Prostate gland (tissue), 2 donors: ENCODE data around the gene VAMP5. TPM values are rescaled to one million over a fixed set of nuclear protein-coding genes. Genes with fewer than 3 reads are reported as not detected.
"Not testable (repeated sequence)": the region's sequence is repeated elsewhere in the genome, so short reads cannot be mapped to it uniquely, and the experiment has no call there.

ENCODE experiments used
- DNase-seq: peaks from one replicate; pipeline ENCODE4 v3.0.0-alpha.2; 2019; ENCODE audit warnings: low spot score
- H3K27ac ChIP-seq, 2 donors: fragments of 200-600 bp; sonication (generic); 2 replicates each; pipeline ENCODE4 v1.5.1; 2017 to 2019
- H3K27me3 ChIP-seq: fragments of 200-600 bp; sonication (generic); replicated peaks from 2 replicates; pipeline ENCODE4 v1.5.1; 2019; ENCODE audit not compliant: insufficient read depth
- H3K36me3 ChIP-seq, 2 donors: fragments of 200-600 bp; sonication (generic); 1 replicate in 1 of 2; 2 replicates in 1 of 2; pipeline versions ENCODE4 v1.5.1 to v1.8.1; 2017 to 2019
- H3K4me1 ChIP-seq: fragments of 200-600 bp; sonication (generic); replicated peaks from 2 replicates; pipeline ENCODE4 v1.5.1; 2019
- H3K4me3 ChIP-seq, 2 donors: fragments of 200-600 bp; sonication (generic); 2 replicates each; pipeline ENCODE4 v1.5.1; 2017 to 2019
- H3K9me3 ChIP-seq: fragments of 200-600 bp; sonication (generic); 2 replicates; pipeline ENCODE4 v1.5.1; 2017
- CTCF ChIP-seq, 4 experiments: fragments of 200-600 bp in 2 of 4; fragments of 450-650 bp in 2 of 4; sonication (generic) in 2 of 4; IDR thresholded peaks; 1 replicate in 3 of 4; 2 replicates in 1 of 4; pipeline ENCODE4 v1.5.1; 2016 to 2019; ENCODE audit warnings: antibody characterized with exemption in 4 of 4, mild to moderate bottlenecking in 2 of 4, moderate library complexity in 2 of 4
- POLR2A ChIP-seq: fragments of 450-650 bp; IDR thresholded peaks from one replicate; pipeline ENCODE4 v1.6.1; 2016; ENCODE audit warnings: antibody characterized with exemption, mild to moderate bottlenecking
- POLR2AphosphoS5 ChIP-seq: sonication (generic); formaldehyde crosslinking; IDR thresholded peaks from one replicate; pipeline ENCODE4 v1.6.1; 2017; ENCODE audit warnings: antibody characterized with exemption
- WGBS: methylation state at CpG from one replicate; pipeline ENCODE4 v1.1.5; 2018; 5-methylcytosine and 5-hydroxymethylcytosine counted together
- intact Hi-C: fragments of 100-400 bp; cut with DNase I; formaldehyde crosslinking; loops from one replicate; pipeline ENCODE4 v1.14.2; 2022
- total RNA-seq, 2 donors: library from RNA; depleted of rRNA; stranded (reverse); fragments of >200 nt; gene quantifications; one replicate each; pipeline ENCODE4 v1.1.0, GENCODE V29; 2016

The VAMP5 gene
- total RNA-seq, 2 donors from 2014 or later = 8.4 to 27.0 TPM

- Histone ChIP-seq H3K36me3 (no peaks in the 10 kb centered on the region), H3K27ac (peak overlapping the region; percentile 73 to 82), H3K27me3 (no peaks in the 10 kb centered on the region), H3K4me3 (peak overlapping the region; percentile 75 to 99), H3K9me3 (no peaks in the 10 kb centered on the region), H3K4me1 (peaks cover 6% of the 10 kb centered on the region)
- no peak for DNase-seq
- TF ChIP-seq POLR2A = no peak
- TF ChIP-seq CTCF (IDR thresholded peaks at IDR 0.05) = no peak
- no peak for TF ChIP-seq POLR2AphosphoS5
- WGBS = 91% methylated on average over 17 of the region's 17 CpGs
- intact Hi-C loops = no loop called here
Observed at GRCh38 chr2:85615413-85615728, 31.1 kb downstream of the VAMP5 start.

GRCh38 chr2:85617723-85618122, 33.5 kb downstream of the VAMP5 start:
- intact Hi-C loops, H3K4me3 ChIP-seq, H3K36me3 ChIP-seq, H3K27me3 ChIP-seq, H3K9me3 ChIP-seq, H3K4me1 ChIP-seq, DNase-seq, H3K27ac ChIP-seq: not testable (repeated sequence)
- 80% methylated on average over 5 of the region's 5 CpGs for WGBS

GRCh38 chr2:85619617-85620016, 35.4 kb downstream of the VAMP5 start:
- DNase-seq = no peak
- Histone ChIP-seq H3K27ac (no peak overlapping the region), H3K4me1 (peaks cover 6% of the 10 kb centered on the region), H3K27me3 (no peaks in the 10 kb centered on the region), H3K36me3 (peaks cover 0 to 9% of the 10 kb centered on the region in 2 donors), H3K9me3 (no peaks in the 10 kb centered on the region), H3K4me3 (no peak overlapping the region)
- WGBS = 89% methylated on average over 6 of the region's 6 CpGs
- TF ChIP-seq POLR2AphosphoS5 = no peak
- TF ChIP-seq POLR2A = no peak
- TF ChIP-seq CTCF (IDR thresholded peaks at IDR 0.05) = no peak
- intact Hi-C loops = no loop called here

- WGBS = 93% methylated on average over 1 of the region's 1 CpG
- no peaks in the 10 kb centered on the region for H3K9me3 ChIP-seq
- H3K27ac ChIP-seq = no peak overlapping the region
- H3K4me3 ChIP-seq = no peak overlapping the region
- no peak for DNase-seq
- TF ChIP-seq POLR2A (no peak), CTCF (IDR thresholded peaks at IDR 0.05) (no peak), POLR2AphosphoS5 (no peak)
- intact Hi-C loops = no loop called here
- no peaks in the 10 kb centered on the region for H3K27me3 ChIP-seq
- peaks cover 0 to 23% of the 10 kb centered on the region in 2 donors for H3K36me3 ChIP-seq
- H3K4me1 ChIP-seq = peaks cover 6% of the 10 kb centered on the region
Observed at GRCh38 chr2:85621338-85621737, 37.1 kb downstream of the VAMP5 start.

- Histone ChIP-seq H3K27me3 (no peaks in the 10 kb centered on the region), H3K4me3 (no peak overlapping the region), H3K4me1 (no peaks in the 10 kb centered on the region), H3K9me3 (no peaks in the 10 kb centered on the region), H3K27ac (no peak overlapping the region), H3K36me3 (peaks cover 0 to 31% of the 10 kb centered on the region in 2 donors)
- no peak for DNase-seq
- whole genome bisulfite sequencing = 86% methylated on average over 5 of the region's 5 CpGs
- no peak for TF ChIP-seq CTCF (IDR thresholded peaks at IDR 0.05)
- TF ChIP-seq POLR2AphosphoS5 = no peak
- TF ChIP-seq POLR2A = no peak
- intact Hi-C loops = no loop called here
Observed at GRCh38 chr2:85623991-85624390, 39.8 kb downstream of the VAMP5 start.
